ENCODE data around the gene MUSK. TPM values are rescaled to one million over a fixed set of nuclear protein-coding genes. Genes with fewer than 3 reads are reported as not detected.

Gene MUSK
- total RNA-seq, 4 donors from 2014 or later, result 2.2 to 5.6 (median 2.7) TPM; not detected in 1

DNA sequence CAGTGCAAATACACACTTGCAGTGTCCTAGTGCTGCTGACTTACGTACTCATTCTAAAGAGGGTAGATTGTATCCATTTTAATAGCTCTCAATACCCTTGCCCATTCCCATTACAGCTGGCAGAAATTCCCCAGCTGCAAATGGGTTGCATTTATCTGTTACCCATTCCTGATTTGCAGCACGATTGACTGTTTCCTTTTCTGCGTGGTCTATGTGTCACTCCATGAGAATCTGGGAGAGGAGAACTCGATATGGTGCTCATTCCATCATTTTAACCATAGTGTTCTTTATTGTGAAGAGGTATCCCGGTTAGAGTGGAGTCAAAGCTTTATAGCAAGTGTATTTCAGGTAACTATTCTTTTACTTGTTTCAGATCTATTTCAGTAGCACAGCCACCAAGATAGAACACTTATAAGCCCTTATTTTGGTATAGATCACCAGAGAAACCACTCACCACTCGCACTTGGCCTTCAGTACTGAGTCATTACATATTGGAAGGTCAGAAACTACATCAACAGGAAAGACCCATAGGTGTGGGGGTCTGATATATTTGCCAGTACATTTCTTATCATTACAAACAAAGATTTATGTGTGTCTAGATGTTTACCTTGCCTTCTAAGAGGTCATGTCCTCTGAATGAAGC, 139.5 kb downstream of the MUSK start:
- H3K4me3 ChIP-seq, result no peak overlapping the region
- in situ Hi-C loops (cut with MboI; ENCODE audit: low pct_ligation_motif_present in 1 of 4, low pct_unique_long_range_greater_than_20kb in 1 of 4, low sequenced_read_pairs in 3 of 4), result no loop called here
- no peaks in the 10 kb centered on the region for H3K27me3 ChIP-seq
- H3K4me1 ChIP-seq, result no peaks in the 10 kb centered on the region
- H3K36me3 ChIP-seq, result no peaks in the 10 kb centered on the region
- intact Hi-C loops (cut with DNase I; ENCODE audit: low total_unique reads), result no loop called here
- no peaks in the 10 kb centered on the region for H3K9me3 ChIP-seq
- no peak overlapping the region for H3K27ac ChIP-seq
- DNase-seq, result no peak
- WGBS, 2 donors (ENCODE audit: low coverage in 1 of 2), result 90 to 91% methylated on average over 6 of the region's 6 CpGs
- TF ChIP-seq, protein P1, sequence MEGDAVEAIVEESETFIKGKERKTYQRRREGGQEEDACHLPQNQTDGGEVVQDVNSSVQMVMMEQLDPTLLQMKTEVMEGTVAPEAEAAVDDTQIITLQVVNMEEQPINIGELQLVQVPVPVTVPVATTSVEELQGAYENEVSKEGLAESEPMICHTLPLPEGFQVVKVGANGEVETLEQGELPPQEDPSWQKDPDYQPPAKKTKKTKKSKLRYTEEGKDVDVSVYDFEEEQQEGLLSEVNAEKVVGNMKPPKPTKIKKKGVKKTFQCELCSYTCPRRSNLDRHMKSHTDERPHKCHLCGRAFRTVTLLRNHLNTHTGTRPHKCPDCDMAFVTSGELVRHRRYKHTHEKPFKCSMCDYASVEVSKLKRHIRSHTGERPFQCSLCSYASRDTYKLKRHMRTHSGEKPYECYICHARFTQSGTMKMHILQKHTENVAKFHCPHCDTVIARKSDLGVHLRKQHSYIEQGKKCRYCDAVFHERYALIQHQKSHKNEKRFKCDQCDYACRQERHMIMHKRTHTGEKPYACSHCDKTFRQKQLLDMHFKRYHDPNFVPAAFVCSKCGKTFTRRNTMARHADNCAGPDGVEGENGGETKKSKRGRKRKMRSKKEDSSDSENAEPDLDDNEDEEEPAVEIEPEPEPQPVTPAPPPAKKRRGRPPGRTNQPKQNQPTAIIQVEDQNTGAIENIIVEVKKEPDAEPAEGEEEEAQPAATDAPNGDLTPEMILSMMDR (IDR thresholded peaks at IDR 0.05), result no peak
- TF ChIP-seq POLR2AphosphoS5 (IDR thresholded peaks at IDR 0.05) (no peak), EP300 (IDR thresholded peaks at IDR 0.05; ENCODE audit: low read depth) (no peak), POLR2A (IDR thresholded peaks at IDR 0.05) (no peak)

DNA sequence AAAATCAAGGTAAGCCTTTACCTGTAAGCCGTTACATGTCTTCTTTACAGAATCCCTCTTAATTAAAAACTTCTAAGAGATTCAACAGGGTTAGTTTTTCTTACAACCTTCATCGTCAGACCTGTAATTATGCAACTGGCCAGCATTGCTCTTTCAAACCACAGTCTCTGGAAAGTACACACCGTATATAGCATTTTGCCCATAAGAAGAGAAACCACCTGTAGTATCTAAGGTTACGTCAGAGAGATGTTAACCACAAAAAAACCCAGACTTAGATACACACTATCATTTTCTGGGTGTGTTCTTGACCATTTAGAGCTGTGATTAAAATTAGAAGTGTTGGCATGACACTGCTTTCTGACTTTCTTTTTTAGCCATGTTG, 140.0 kb downstream of the MUSK start:
- 74 to 75% methylated on average over 4 of the region's 4 CpGs for WGBS, 2 donors (ENCODE audit: low coverage in 1 of 2)
- H3K27me3 ChIP-seq, result no peaks in the 10 kb centered on the region

DNA sequence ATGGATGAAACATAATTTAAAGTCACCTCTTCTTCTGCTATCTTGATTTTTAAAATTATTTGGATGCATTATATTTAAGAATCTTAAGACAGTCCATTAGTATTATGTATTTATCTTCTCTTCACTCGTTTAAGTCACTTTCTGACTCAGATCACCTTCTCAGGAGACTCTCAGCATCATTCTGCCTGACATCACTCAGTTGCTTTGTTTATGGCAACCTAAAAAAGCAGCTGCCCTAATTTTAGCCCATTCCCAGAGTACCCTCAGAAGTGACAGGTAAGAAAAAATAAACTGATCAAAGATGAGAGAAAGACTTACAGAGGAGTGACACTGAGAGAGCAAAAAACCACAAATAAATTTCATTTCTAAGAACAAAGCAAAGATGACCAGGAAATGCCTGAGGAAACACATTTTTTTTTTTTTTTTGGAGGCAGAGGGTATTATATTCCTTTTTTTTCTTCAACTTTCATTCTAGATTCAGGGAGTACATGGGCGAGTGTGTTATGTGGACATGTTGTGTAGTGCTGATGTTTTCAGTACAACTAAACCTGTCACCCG, 140.5 kb downstream of the MUSK start:
- TF ChIP-seq POLR2A (IDR thresholded peaks at IDR 0.05) (no peak), EP300 (IDR thresholded peaks at IDR 0.05; ENCODE audit: low read depth) (no peak), POLR2AphosphoS5 (IDR thresholded peaks at IDR 0.05) (no peak)
- TF ChIP-seq, protein P1 (IDR thresholded peaks at IDR 0.05), result no peak

More for the DNA sequence above, 140.0 kb downstream of the MUSK start:
- Histone ChIP-seq H3K36me3 (no peaks in the 10 kb centered on the region), H3K4me1 (no peaks in the 10 kb centered on the region), H3K4me3 (no peak overlapping the region), H3K27ac (no peak overlapping the region), H3K9me3 (no peaks in the 10 kb centered on the region)
- no peak for DNase-seq
- in situ Hi-C loops (cut with MboI; ENCODE audit: low pct_ligation_motif_present in 1 of 4, low pct_unique_long_range_greater_than_20kb in 1 of 4, low sequenced_read_pairs in 3 of 4), result no loop called here
- intact Hi-C loops (cut with DNase I; ENCODE audit: low total_unique reads), result no loop called here
- TF ChIP-seq EP300 (IDR thresholded peaks at IDR 0.05; ENCODE audit: low read depth) (no peak), POLR2A (IDR thresholded peaks at IDR 0.05) (no peak), POLR2AphosphoS5 (IDR thresholded peaks at IDR 0.05) (no peak)
- TF ChIP-seq, protein P1 (IDR thresholded peaks at IDR 0.05), result no peak

DNA sequence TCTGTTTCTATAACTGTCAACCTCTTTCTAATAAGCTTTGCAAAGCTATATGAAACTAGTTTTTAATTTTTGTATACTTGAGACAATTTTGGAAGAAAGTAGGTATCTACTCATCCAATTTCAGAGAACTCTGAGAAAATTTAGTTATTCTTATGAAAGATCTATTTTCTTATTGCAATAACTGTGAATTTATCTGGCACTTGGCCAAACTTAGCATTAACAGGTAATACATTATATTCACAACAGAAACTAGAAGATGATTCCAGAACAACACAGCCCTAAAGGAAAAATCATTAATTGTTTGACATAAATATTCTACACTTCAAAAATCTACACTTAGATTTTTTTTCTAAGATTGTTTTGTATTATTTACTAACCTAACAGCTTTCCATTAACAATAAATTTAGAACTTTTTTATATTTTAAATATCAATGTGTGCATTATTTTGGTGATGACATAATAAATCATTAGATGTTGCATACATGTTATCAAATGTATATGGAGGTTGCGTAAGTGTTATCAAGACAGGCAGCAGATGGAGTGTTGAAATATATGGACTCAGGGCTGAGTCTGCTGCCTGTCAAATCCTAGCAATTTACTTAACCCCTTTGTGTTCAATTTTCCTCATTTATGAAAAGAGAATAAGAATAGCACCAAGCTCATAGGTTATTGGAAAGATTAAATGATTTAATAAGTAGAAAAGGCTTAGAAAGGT, 141.8 kb downstream of the MUSK start:
- H3K27ac ChIP-seq, result no peak overlapping the region
- H3K4me3 ChIP-seq, result no peak overlapping the region
- TF ChIP-seq EP300 (IDR thresholded peaks at IDR 0.05; ENCODE audit: low read depth) (no peak), POLR2AphosphoS5 (IDR thresholded peaks at IDR 0.05) (no peak), POLR2A (IDR thresholded peaks at IDR 0.05) (no peak)
- TF ChIP-seq, protein P1 (IDR thresholded peaks at IDR 0.05), result no peak
- no peak for DNase-seq
- H3K4me1 ChIP-seq, result no peaks in the 10 kb centered on the region
- no peaks in the 10 kb centered on the region for H3K9me3 ChIP-seq
- H3K36me3 ChIP-seq, result no peaks in the 10 kb centered on the region
- in situ Hi-C loops (cut with MboI; ENCODE audit: low pct_ligation_motif_present in 1 of 4, low pct_unique_long_range_greater_than_20kb in 1 of 4, low sequenced_read_pairs in 3 of 4) (no loop called here), intact Hi-C loops (cut with DNase I; ENCODE audit: low total_unique reads) (loop anchor here (2.0 kb wide), 1 partner anchor 48 kb away; no protein-coding TSS in a partner anchor)
- H3K27me3 ChIP-seq, result no peaks in the 10 kb centered on the region
- WGBS, 2 donors (ENCODE audit: low coverage in 1 of 2), result 93% methylated on average over 1 of the region's 1 CpG

More for the DNA sequence above, 140.5 kb downstream of the MUSK start:
- no peak overlapping the region for H3K4me3 ChIP-seq
- no peak overlapping the region for H3K27ac ChIP-seq
- DNase-seq, result no peak
- intact Hi-C loops (cut with DNase I; ENCODE audit: low total_unique reads), result no loop called here
- H3K36me3 ChIP-seq, result no peaks in the 10 kb centered on the region
- no peaks in the 10 kb centered on the region for H3K27me3 ChIP-seq
- H3K9me3 ChIP-seq, result no peaks in the 10 kb centered on the region
- no peaks in the 10 kb centered on the region for H3K4me1 ChIP-seq
- WGBS, 2 donors (ENCODE audit: low coverage in 1 of 2), result 75 to 86% methylated on average over 3 of the region's 3 CpGs
- in situ Hi-C loops (cut with MboI; ENCODE audit: low pct_ligation_motif_present in 1 of 4, low pct_unique_long_range_greater_than_20kb in 1 of 4, low sequenced_read_pairs in 3 of 4), result no loop called here

Measured in transverse colon (tissue), 4 donors.